Activated T-cell treated with anti-CD3 and anti-CD28 coated beads, Interleukin-2, amount 50 U/mL, for 4 hours (primary cell): Measurements from ENCODE around the gene GTF2F1. TPM values are rescaled to one million over a fixed set of nuclear protein-coding genes. Genes with fewer than 3 reads are reported as not detected.

Source experiments
- ATAC-seq, 2 donors: fragments of 200-7000 bp; cut with Tn5 transposase; one replicate each; pipeline ENCODE4 v1.10.0; 2021
- DNase-seq: peaks from one replicate; pipeline ENCODE4 v3.0.0-alpha.2; 2020
- H3K27me3 Mint-ChIP-seq: one replicate; pipeline ENCODE4 v1.8.0; 2021; ENCODE audit warnings: low read depth, mixed read lengths
- H3K36me3 Mint-ChIP-seq: one replicate; pipeline ENCODE4 v1.8.0; 2022; ENCODE audit warnings: mixed read lengths; ENCODE audit not compliant: insufficient read depth
- H3K4me1 Mint-ChIP-seq: one replicate; pipeline ENCODE4 v1.8.0; 2021; ENCODE audit warnings: low read depth, mixed read lengths
- H3K4me3 Mint-ChIP-seq: one replicate; pipeline ENCODE4 v1.8.0; 2021; ENCODE audit warnings: mild to moderate bottlenecking, moderate library complexity, mixed read lengths
- H3K9me3 Mint-ChIP-seq: one replicate; pipeline ENCODE4 v1.8.0; 2021; ENCODE audit warnings: mixed read lengths
- total RNA-seq, 3 donors: library from RNA; stranded (reverse); gene quantifications; one replicate each; pipeline ENCODE4 v1.2.1, GENCODE V29; 2021

The GTF2F1 gene
- total RNA-seq, 3 donors from 2014 or later = 68.6 to 77.9 (median 75.1) TPM

GRCh38 chr19:6424939-6425731, 32.2 kb upstream of the GTF2F1 start:
- peak overlapping the region; percentile 80 for H3K4me3 Mint-ChIP-seq
- ATAC-seq (peak; percentile 87 to 88), DNase-seq (peak; percentile 98)
- H3K4me1 Mint-ChIP-seq = peaks cover 35% of the 10 kb centered on the region
- H3K9me3 Mint-ChIP-seq = no peaks in the 10 kb centered on the region
- no peaks in the 10 kb centered on the region for H3K27me3 Mint-ChIP-seq
- H3K36me3 Mint-ChIP-seq = peaks cover 15% of the 10 kb centered on the region

- H3K4me1 Mint-ChIP-seq = peaks cover 33% of the 10 kb centered on the region
- no peaks in the 10 kb centered on the region for H3K27me3 Mint-ChIP-seq
- H3K36me3 Mint-ChIP-seq = peaks cover 20% of the 10 kb centered on the region
- no peak for ATAC-seq
- H3K9me3 Mint-ChIP-seq = no peaks in the 10 kb centered on the region
- peak within 1 kb of the TSS; percentile 94 for H3K4me3 Mint-ChIP-seq
- peak; percentile 48 for DNase-seq
These were observed 31.4 kb upstream of the GTF2F1 start, which contains the start of gene KHSRP for GRCh38 chr19:6424195-6424938. Gene KHSRP, minus strand, starts transcription at chr19:6424811. Its CDS starts 110 bp downstream, at chr19:6424701.

GRCh38 chr19:6423499-6424194, 30.7 kb upstream of the GTF2F1 start:
- no peaks in the 10 kb centered on the region for H3K9me3 Mint-ChIP-seq
- peaks cover 22% of the 10 kb centered on the region for H3K36me3 Mint-ChIP-seq
- H3K4me1 Mint-ChIP-seq = peaks cover 33% of the 10 kb centered on the region
- no peaks in the 10 kb centered on the region for H3K27me3 Mint-ChIP-seq
- H3K4me3 Mint-ChIP-seq = peak overlapping the region; percentile 94
- DNase-seq = no peak
- ATAC-seq = no peak

- DNase-seq (no peak), ATAC-seq (no peak)
- no peaks in the 10 kb centered on the region for H3K27me3 Mint-ChIP-seq
- peaks cover 25% of the 10 kb centered on the region for H3K36me3 Mint-ChIP-seq
- peak overlapping the region; percentile 94 for H3K4me3 Mint-ChIP-seq
- no peaks in the 10 kb centered on the region for H3K9me3 Mint-ChIP-seq
- peaks cover 33% of the 10 kb centered on the region for H3K4me1 Mint-ChIP-seq
These were observed 28.4 kb upstream of the GTF2F1 start for GRCh38 chr19:6421075-6422014.

DNA sequence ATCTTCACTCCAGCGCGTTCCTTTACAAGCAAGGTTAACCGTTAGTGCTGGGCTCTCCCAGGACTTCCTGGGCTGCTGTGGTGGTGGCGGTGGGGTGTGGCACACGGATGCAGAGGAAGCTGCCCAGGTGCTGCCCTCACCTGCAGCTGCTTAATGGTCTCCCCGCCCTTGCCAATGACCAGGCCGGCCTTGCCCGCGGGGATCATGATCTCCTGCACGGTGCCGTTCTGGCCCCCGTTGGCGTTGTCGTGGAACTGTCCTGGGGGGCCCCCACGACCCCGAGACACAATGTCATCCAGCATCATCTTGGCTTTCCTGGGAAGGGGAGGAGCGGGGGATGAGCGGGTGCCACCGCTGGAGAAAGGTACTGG, 25.6 kb upstream of the GTF2F1 start:
- Mint-ChIP-seq H3K36me3 (peaks cover 31% of the 10 kb centered on the region), H3K9me3 (no peaks in the 10 kb centered on the region), H3K4me3 (no peak overlapping the region), H3K4me1 (peaks cover 24% of the 10 kb centered on the region), H3K27me3 (no peaks in the 10 kb centered on the region)
- DNase-seq (no peak), ATAC-seq (no peak)

- Mint-ChIP-seq H3K4me1 (peaks cover 19% of the 10 kb centered on the region), H3K27me3 (no peaks in the 10 kb centered on the region), H3K9me3 (no peaks in the 10 kb centered on the region), H3K4me3 (no peak overlapping the region), H3K36me3 (peaks cover 31% of the 10 kb centered on the region)
- DNase-seq (no peak), ATAC-seq (no peak)
These were observed 25.0 kb upstream of the GTF2F1 start for GRCh38 chr19:6417713-6418561.

DNA sequence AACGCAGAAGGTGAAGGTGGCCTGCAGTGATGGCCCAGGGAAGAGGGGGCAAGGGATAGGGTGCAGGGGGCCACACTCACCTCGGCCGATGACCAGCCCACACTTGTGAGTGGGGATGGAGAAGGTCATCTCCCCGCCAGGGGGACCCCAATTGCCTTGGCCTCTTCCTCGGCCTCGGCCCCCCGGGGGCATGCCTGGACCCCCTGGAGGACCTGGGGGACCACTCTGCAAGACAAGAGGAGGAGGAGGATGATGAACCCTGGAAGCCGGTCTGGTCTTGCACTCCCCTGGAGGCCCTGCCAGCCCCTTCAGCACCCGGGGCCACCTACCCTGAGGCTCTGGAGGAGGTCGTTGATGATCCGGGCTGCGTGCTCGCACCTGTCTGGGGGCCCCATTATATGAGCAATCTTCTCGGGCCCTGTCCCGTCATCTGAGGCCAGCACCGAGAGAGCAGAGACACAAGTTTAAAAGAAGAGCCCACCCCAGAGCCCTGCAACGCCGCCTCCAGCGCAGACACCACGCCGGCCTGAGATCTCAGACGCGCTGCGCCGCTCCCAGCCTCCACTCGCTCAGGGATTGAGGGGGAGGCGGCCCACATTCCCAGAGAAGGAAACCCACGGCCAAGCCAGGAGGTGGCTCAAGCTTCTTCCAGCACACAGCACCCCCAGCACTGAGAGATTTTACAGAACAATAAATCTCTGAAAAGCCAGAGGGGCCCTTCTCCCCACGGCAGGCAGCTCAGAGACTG, 23.9 kb upstream of the GTF2F1 start:
- Mint-ChIP-seq H3K9me3 (no peaks in the 10 kb centered on the region), H3K36me3 (peaks cover 25% of the 10 kb centered on the region), H3K4me1 (peaks cover 8% of the 10 kb centered on the region), H3K4me3 (no peak overlapping the region), H3K27me3 (no peaks in the 10 kb centered on the region)
- DNase-seq = no peak
- ATAC-seq = no peak

GRCh38 chr19:6415591-6416190, 22.7 kb upstream of the GTF2F1 start:
- Mint-ChIP-seq H3K4me3 (no peak overlapping the region), H3K9me3 (no peaks in the 10 kb centered on the region), H3K36me3 (peaks cover 21% of the 10 kb centered on the region), H3K4me1 (peaks cover under 1% of the 10 kb centered on the region), H3K27me3 (no peaks in the 10 kb centered on the region)
- no peak for ATAC-seq
- no peak for DNase-seq

DNA sequence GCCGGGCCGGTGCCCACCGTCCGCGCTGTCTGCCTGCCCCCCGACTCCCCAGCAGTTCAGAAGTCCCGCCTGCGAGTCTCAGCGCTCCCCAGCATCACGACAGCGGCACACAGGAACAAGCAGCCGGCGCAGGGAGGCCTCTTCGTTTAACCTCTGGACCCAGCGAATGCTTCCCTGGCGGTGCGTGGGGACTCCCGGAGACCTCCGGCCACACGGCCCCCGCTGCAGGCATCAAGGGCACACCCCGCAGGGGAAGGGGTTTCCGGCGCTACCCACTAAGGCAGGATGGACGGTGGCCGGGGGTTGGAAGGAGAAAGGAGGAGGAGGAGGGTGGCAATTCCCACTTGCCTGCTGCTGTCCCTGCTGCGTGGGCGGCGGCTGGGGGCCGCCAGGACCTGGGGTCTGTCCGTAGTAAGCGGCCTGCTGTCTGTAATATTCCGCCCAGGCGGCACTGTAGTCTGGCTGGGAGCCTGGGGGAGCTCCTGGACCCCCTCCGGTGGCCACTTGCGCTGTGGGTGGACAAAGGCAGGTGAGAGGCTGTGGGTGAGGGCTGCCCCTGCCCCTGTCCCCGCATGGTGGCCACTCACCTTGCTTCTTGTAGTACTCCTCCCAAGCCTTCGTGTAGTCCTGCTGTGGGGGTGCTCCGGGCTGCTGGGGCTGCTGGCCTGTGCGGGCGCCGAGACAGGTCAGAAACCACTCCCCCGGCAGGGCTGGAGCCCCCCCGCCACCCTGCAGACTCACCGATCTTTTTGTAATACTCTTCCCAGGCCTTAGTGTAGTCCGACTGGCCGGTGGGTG, 22.0 kb upstream of the GTF2F1 start:
- Mint-ChIP-seq H3K27me3 (no peaks in the 10 kb centered on the region), H3K4me1 (no peaks in the 10 kb centered on the region), H3K9me3 (no peaks in the 10 kb centered on the region), H3K36me3 (peaks cover 16% of the 10 kb centered on the region), H3K4me3 (no peak overlapping the region)
- DNase-seq = no peak
- ATAC-seq = no peak

GRCh38 chr19:6413721-6414643, 21.0 kb upstream of the GTF2F1 start:
- Mint-ChIP-seq H3K9me3 (no peaks in the 10 kb centered on the region), H3K4me3 (no peak overlapping the region), H3K4me1 (no peaks in the 10 kb centered on the region), H3K27me3 (no peaks in the 10 kb centered on the region), H3K36me3 (peaks cover 11% of the 10 kb centered on the region)
- ATAC-seq = no peak
- no peak for DNase-seq

DNA sequence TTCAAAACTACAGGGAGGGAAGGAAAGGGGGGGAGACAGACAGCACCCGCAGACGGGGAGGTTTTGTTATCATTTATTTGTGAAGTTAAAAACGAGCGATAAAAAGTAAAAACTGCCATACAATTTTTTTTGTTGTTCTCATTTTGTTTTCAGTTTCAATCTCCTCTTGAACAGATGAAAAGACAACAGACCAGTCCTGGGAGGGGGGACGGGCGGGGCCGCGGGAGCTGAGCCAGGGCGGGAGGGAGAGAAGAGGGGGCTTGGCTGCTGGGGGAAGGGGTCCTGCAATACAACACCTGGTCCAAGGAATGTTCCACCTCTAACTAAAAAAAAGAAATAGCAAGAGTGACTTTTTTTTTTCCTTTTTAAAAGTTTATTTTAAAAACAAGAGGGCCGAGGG, 20.3 kb upstream of the GTF2F1 start:
- H3K4me3 Mint-ChIP-seq = no peak overlapping the region
- no peaks in the 10 kb centered on the region for H3K4me1 Mint-ChIP-seq
- H3K9me3 Mint-ChIP-seq = no peaks in the 10 kb centered on the region
- H3K27me3 Mint-ChIP-seq = no peaks in the 10 kb centered on the region
- no peak for ATAC-seq
- peaks cover 8% of the 10 kb centered on the region for H3K36me3 Mint-ChIP-seq
- DNase-seq = no peak
